Measurements from ENCODE around the gene RINT1. TPM values are rescaled to one million over a fixed set of nuclear protein-coding genes. Genes with fewer than 3 reads are reported as not detected.

Gene RINT1
- total RNA-seq, 1 donor from 2014 or later = 9.0 TPM

GRCh38 chr7:105530126-105530525, 1.9 kb upstream of the RINT1 start:
- FAIRE-seq (no peak), DNase-seq (ENCODE audit: low read depth) (no peak)
- Histone ChIP-seq H3K36me3 (ENCODE audit: control insufficient read depth, insufficient read depth, low read length) (no peaks in the 10 kb centered on the region), H3K4me3 (ENCODE audit: low read depth, low read length) (no peak overlapping the region), H3K27me3 (ENCODE audit: control insufficient read depth, insufficient read depth, low read length) (no peaks in the 10 kb centered on the region)
- TF ChIP-seq CTCF (IDR thresholded peaks at IDR 0.05; ENCODE audit: insufficient read depth, low read length, severe bottlenecking) = no peak

GRCh38 chr7:105530546-105530945, 1.5 kb upstream of the RINT1 start:
- no peak for DNase-seq (ENCODE audit: low read depth)
- no peak for FAIRE-seq
- H3K4me3 ChIP-seq (ENCODE audit: low read depth, low read length) = no peak overlapping the region
- no peaks in the 10 kb centered on the region for H3K36me3 ChIP-seq (ENCODE audit: control insufficient read depth, insufficient read depth, low read length)
- TF ChIP-seq CTCF (IDR thresholded peaks at IDR 0.05; ENCODE audit: insufficient read depth, low read length, severe bottlenecking) = no peak
- no peaks in the 10 kb centered on the region for H3K27me3 ChIP-seq (ENCODE audit: control insufficient read depth, insufficient read depth, low read length)

GRCh38 chr7:105532709-105533460, 884 bp downstream of the RINT1 start:
- Histone ChIP-seq H3K27me3 (ENCODE audit: control insufficient read depth, insufficient read depth, low read length) (no peaks in the 10 kb centered on the region), H3K4me3 (ENCODE audit: low read depth, low read length) (peak overlapping the region; percentile 70), H3K36me3 (ENCODE audit: control insufficient read depth, insufficient read depth, low read length) (no peaks in the 10 kb centered on the region)
- DNase-seq (ENCODE audit: low read depth) (no peak), FAIRE-seq (no peak)
- TF ChIP-seq CTCF (IDR thresholded peaks at IDR 0.05; ENCODE audit: insufficient read depth, low read length, severe bottlenecking) = no peak

GRCh38 chr7:105538339-105538738, 6.3 kb downstream of the RINT1 start:
- no peak for TF ChIP-seq CTCF (IDR thresholded peaks at IDR 0.05; ENCODE audit: insufficient read depth, low read length, severe bottlenecking)
- FAIRE-seq (no peak), DNase-seq (ENCODE audit: low read depth) (no peak)
- Histone ChIP-seq H3K27me3 (ENCODE audit: control insufficient read depth, insufficient read depth, low read length) (no peaks in the 10 kb centered on the region), H3K36me3 (ENCODE audit: control insufficient read depth, insufficient read depth, low read length) (peaks cover 9% of the 10 kb centered on the region), H3K4me3 (ENCODE audit: low read depth, low read length) (no peak overlapping the region)

GRCh38 chr7:105559926-105560325, 27.9 kb downstream of the RINT1 start:
- TF ChIP-seq CTCF (IDR thresholded peaks at IDR 0.05; ENCODE audit: insufficient read depth, low read length, severe bottlenecking) = no peak
- no peak for FAIRE-seq

GRCh38 chr7:105565190-105565589, 33.2 kb downstream of the RINT1 start:
- TF ChIP-seq CTCF (IDR thresholded peaks at IDR 0.05; ENCODE audit: insufficient read depth, low read length, severe bottlenecking) = no peak
- Histone ChIP-seq H3K27me3 (ENCODE audit: control insufficient read depth, insufficient read depth, low read length) (no peaks in the 10 kb centered on the region), H3K36me3 (ENCODE audit: control insufficient read depth, insufficient read depth, low read length) (peaks cover 5% of the 10 kb centered on the region), H3K4me3 (ENCODE audit: low read depth, low read length) (no peak overlapping the region)
- no peak for FAIRE-seq
- no peak for DNase-seq (ENCODE audit: low read depth)

More at GRCh38 chr7:105559926-105560325, 27.9 kb downstream of the RINT1 start:
- Histone ChIP-seq H3K27me3 (ENCODE audit: control insufficient read depth, insufficient read depth, low read length) (no peaks in the 10 kb centered on the region), H3K4me3 (ENCODE audit: low read depth, low read length) (no peak overlapping the region), H3K36me3 (ENCODE audit: control insufficient read depth, insufficient read depth, low read length) (peaks cover 3% of the 10 kb centered on the region)
- DNase-seq (ENCODE audit: low read depth) = no peak
